GM21423 (cell line): ENCODE measurements around the gene CYP2A6.
"Not testable (repeated sequence)": the region's sequence is repeated elsewhere in the genome, so short reads cannot be mapped to it uniquely, and the experiment has no call there.

ENCODE experiments used
- ATAC-seq: cut with Tn5 transposase; IDR thresholded peaks from one replicate; pipeline ENCODE4 v1.9.1; 2021; ENCODE audit warnings: mild to moderate bottlenecking, moderate library complexity; ENCODE audit not compliant: unreplicated experiment

Gene CYP2A6

DNA sequence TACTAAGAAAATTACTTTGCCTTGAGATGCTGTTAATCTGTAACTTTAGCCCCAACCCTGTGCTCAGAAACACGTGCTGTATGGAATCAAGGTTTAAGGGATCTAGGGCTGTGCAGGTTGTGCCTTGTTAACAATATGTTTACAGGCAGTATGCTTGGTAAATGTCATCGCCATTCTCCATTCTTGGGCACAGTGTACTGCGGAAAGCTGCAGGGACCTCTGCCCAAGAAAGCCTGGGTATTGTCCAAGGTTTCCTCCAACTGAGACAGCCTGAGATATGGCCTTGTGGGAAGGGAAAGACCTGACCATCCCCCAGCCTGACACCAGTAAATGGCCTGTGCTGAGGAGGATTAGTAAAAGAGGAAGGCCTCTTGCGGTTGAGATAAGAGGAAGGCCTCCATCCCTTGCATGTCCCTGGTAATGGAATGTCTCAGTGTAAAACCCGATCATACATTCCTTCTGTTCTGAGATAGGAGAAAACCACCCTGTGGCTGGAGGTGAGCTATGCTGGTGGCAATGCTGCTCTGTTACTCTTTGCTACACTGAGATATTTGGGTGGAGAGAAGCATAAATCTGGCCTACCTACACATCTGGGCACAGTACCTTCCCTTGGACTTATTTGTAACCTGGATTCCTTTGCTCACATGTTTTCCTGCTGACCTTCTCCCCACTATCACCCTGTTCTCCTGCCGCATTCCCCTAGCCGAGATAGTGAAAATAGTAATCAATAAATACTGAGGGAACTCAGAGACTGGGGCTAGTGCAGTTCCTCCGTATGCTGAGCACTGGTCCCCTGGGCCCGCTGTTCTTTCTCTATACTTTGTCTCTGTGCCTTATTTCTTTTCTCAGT is 27.3 kb downstream of the CYP2A6 start:
- not testable (repeated sequence) for ATAC-seq

DNA sequence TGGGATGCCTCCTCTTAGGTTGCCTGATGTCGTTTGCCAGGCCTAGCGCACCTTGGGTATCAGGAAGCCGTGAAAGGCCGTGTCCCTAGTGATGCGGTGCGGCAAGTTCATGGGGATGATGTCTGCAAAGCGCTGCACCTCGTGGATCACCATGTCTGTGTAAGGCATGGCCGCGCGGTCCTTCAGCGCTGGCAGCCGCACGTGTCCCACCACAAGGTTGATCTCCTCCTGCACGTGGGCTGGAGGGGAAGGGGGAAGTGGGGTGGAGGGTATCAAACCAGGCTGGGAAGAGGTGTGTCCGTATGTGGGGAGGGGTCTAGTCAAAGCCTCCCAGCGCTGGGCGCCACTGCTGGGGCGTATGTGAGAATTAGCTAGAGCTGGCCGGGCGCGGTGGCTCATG is 28.1 kb downstream of the CYP2A6 start:
- no peak for ATAC-seq

DNA sequence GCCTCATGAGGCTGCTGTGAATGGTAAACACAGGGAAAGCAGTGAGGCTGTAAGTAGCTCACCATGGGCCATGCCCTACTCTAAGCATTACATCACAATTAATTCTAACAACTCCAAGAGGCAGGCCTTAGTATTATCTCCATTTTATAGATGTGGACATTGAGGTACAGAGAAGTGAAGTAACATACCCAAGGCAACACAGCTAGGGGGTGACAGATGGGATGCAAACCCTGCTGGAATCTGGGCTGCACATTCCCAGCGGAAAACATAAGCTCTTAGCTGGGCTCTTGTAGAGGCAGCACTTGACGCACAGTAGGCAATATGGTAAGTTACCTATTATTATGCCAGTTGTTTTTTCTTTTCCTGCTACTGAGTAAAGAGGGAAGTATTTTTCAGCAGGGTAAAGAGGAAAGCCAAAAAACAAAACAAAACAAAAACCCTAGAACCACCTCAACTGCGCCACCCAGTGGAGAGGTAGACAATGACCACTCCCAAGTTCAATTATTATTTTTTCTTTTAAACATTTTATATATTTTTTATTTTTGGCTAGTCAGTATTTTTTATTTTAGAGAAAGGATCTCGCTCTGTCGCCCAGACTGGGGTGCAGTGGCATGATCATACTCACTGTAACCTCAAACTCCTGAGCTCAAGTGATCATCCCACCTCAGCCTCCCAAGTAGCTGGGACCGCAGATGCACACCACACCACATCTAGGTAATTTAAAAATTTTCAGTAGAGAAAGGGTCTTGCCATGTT is 30.6 kb downstream of the CYP2A6 start:
- not testable (repeated sequence) for ATAC-seq

DNA sequence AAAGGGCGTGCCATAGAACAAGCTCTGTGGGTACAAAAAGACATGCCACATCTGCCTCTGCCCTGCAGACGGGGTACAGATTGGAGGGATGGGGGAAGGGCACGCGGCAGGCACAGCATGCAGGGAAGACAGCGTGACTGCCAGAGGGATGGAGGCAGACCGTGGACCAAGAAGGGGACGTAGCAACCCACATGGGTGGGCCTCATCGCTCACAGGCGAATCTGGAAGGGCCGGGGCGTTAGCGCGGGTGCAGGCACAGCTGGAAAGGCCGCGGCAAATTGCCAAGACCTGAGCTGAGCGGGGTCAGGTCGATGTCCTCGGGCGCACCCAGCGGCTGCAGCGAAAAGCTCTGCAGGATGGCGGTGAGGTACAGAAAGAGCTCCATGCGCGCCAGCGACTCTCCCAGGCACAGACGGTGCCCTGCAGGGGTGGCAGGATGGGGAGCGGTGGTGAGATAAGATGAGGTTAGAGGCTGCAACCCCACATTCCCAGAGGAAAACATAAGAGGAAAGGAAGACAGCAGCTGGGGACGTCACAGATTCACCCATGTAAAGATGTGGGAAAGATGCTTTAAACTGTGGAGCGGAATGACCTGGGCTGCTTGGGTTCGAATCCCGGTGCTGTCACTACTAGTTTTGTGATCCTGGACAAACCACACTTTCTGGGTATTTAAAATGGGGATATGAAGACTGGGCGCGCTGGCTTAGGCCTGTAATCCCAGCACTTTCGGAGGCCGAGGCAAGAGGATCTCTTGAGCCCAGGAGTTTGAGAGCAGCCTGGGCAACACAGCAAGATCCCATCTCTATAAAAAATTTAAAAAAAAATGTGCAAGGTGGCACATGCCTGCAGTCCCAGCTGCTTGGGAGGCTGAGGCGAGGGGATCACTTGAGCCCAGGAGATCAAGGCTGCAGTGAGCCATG is 31.5 kb downstream of the CYP2A6 start:
- ATAC-seq, result not testable (repeated sequence)

DNA sequence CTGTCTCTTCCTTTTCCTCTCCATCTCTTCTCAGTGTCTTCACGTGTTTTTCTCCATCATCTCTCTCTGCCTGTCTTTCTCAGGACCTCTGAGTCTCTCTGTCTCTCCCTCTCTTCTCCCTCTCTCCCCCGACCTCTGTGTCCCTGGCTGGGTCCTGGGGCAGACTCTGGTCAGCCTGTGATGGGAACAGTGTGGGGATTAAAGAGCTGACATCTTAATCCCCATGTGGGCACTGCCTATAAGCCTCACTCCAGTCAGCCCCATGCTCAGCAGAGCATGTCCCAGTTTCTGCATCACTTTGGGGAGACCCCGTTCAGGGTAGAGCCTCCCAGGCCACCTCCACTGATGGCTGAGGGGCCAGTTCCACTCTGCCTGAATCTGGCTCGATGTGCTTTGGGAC is 35.0 kb downstream of the CYP2A6 start:
- no peak for ATAC-seq

DNA sequence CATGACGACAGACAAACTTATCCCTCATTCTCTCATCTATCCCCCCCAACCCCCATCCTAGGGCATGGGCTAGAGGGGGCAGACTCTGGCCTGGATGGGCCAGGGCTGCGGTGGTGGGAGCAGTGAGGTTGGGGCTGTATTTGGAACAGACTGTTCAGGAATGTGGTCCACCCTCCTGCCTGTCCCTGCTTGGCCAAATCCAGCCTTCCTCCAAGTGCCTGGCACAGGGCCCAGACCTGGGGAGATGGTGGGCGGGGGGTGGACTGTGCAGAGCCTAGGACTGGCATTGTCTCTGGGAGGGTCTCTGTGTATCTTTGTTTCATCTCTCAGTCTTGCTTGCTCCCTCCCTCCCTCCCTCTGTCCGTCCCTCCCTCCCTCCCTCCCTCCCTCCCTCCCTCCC is 37.1 kb downstream of the CYP2A6 start:
- ATAC-seq, result no peak

DNA sequence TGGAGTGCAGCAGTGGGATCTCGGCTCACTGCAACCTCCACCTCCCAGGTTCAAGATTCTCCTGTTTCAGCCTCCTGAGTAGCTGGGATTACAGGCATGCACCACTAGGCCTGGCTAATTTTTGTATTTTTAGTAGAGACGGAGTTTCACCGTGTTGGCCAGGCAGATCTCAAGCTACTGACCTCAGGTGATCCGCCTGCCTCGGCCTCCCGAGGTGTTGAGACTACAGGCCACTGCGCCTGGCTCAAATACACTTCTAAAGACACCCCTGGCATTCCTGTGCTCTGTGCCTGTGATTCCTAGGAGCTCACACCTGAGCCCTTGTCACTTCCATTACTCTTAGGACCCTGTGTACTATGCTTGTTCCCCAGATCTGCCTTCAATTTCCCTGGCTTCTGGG is 37.7 kb downstream of the CYP2A6 start:
- ATAC-seq, result not testable (repeated sequence)

DNA sequence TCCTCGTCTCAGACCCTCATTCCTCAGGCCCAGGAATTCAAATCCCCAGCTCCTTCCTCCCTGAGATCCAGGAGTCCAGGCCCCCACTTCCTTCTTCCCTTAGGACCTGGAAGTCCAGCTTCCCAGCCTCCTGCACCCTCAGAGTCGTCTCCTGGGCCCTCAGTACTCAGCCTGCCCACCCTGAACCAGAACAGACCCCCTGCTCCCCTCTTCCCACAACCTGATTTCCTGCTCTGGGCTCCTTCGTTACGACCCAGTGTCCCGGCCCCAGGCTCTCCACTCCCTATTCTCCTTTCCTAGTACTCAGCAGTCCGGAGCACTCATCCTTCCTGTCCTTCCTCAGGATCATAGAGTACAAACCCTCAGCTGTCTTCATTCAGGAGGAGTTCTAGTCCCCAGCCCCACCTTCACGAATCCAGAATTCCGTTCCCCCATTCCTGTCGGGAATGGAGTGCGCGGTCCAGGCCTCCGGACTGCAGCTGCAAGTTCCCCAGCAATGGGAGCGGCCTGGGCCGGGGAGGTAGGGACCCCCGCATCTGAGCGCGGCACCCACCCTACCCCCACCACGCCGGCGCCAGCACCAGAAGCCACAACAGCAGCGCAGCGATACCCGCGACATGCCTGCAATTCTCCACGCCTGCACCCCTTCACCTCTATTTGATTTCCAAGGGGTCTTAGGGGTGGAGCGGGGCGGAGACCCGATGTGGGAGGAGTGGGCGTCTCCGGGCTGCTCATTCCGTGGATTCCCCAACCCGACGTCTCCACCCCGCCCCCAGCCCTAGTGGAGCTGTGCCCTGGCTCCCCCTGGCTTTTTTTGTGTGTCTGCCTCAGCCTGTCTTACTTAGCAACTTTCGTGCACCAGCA is 38.5 kb downstream of the CYP2A6 start:
- ATAC-seq, result no peak

DNA sequence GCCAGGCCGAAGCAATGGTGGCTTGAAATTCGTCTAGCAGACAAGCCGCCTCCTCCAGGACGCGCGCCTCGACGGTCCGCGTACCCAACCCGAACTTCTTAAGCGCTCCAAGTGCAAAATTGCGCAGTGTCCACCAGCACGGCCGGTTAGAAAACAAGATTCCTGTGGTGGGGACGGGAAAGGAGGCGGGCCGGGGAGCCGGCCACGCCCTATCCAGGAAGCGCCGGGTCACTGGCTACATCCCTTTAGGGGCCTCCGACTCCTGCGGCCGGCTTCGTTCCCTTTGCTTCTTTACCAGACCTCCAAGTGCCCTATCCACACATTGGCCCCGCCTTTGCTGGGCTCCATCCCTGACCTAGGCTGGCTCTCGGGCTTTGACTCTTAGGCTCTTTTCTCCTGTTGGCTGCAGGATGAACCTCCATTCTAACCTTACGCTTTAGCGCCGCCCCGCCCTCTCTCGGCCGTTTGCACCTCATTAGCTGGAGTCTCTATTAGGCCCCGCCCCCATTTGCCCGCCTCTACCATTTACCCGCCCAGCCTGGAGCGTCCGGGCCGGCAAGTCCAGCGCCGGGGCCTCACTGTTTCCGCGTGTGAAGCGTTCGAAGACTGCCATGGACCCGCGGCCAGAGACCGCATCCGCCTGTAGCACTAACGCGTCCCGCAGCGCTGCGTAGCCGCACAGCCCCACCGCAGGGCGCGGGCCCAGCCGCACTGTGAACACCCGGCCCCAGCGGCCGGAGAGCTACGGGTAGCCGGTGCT is 39.4 kb downstream of the CYP2A6 start:
- peak; percentile 66 for ATAC-seq

DNA sequence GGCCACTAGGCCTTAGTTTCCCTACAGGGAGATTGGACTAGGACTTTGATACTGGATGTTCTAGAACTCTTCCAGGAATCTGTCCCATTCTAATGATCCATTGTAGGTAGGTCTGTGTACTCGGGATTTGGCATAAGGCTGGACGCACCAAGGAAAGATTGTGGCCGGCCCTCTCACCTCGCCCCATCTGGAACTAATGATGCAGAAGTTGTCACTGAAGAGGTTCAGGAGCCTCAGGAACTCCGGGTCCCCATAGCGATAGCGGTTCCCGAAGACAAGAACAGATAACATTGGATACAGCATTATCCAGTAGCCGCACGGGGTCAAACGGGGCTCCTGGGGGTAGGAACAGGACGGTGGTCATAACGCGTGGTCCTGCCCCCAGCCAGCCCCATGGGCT is 40.1 kb downstream of the CYP2A6 start:
- no peak for ATAC-seq

DNA sequence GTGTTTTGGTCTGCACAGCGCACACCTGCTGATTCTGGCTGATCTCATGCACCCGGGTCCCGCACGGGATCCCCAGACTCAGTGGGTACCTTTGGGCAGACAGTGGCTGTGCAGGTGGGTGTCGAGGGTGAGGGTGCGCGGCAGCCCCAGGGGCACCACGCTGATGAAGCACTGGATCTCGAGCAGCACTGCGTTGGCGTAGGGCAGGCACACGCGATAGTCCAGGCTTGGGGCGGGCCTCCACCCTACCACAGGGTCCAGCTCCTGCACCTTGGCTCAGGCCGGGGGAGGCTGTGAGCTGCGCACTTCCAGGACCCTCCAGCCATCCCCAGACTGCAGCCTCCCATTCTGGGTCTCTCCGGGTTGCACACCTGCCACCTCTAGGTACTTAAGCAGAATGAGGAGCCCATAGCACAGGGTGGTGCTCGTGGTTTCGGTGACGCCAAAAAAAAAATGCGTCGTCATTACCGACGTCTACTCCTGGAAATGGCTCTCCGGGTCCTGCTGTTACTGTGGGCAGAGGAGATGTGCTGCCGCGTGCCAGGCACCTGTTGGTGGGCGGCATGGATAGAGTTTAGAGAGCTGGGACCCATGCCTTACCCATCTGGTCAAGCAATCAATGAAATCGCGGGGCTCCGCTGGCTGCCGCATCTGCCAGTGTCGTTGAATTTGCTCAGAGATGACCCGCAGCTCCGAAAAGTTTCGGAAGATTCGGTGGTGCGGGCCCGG is 40.7 kb downstream of the CYP2A6 start:
- no peak for ATAC-seq

DNA sequence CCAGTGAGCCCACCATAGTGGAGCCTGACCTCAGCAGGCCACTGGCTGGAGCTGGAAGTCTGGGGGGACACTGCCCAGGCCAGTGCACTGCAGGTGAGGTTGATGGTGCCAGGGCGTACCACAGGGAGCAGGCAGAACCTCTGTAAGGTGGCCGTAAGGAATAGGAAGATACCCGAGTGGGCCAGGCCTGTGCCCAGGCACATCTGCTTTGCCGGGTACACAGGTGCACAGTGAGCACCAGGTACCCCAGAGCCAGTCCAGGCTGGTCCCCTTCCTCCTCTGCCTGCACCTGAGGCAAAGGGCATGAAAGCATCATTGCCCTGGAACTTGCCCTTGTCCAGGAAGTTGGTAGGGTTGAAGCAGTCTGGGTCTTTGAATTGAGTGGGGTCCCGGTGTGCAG is 41.8 kb downstream of the CYP2A6 start:
- ATAC-seq, result no peak

DNA sequence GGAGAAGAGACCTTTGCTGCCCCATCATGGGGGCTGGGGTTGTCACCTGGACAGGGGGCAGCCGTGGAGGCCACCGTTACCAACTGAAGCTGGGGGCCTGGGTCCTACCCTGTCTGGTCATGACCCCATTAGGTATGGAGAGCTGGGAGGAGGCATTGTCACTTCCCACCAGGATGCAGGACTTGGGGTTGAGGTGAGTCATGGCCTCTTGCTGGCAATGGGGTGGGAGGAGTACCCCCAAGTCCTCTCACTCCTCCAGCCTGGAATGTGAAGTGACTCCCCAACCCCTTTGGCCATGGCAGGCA is 42.3 kb downstream of the CYP2A6 start:
- no peak for ATAC-seq

DNA sequence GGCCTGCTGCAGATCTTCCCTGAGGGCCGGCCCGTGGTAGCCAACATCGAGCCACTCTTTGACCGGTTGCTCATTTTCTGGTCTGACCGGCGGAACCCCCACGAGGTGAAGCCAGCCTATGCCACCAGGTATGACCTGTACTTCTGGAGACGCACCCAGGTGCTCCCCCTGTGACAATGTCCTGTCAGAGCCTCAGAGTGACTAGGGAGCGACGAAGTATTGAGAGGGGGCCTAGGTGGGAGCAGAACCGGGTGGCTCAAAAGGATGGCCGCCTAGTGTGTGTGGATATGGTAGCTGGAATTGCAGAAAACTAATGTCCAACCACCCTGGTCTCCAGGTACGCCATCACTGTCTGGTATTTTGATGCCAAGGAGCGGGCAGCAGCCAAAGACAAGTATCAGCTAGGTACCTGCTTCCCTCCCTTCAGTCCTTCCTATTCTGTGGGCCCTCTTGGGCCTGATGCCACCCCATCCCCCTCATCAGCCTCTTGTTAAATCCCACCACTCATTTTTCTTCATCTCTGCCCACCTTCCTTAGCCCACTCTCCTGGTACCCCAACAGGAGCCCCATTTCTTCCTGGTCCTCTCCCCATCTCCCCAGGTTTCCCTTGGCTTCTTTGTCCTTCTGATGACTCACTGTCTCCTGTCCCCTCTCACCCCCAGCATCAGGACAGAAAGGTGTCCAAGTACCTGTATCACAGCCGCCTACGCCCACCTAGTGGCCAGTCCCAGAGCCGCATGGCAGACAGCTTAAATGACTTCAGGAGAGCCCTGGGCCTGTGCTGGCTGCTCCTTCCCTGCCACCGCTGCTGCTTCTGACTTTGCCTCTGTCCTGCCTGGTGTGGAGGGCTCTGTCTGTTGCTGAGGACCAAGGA is 42.9 kb downstream of the CYP2A6 start:
- ATAC-seq, result no peak

DNA sequence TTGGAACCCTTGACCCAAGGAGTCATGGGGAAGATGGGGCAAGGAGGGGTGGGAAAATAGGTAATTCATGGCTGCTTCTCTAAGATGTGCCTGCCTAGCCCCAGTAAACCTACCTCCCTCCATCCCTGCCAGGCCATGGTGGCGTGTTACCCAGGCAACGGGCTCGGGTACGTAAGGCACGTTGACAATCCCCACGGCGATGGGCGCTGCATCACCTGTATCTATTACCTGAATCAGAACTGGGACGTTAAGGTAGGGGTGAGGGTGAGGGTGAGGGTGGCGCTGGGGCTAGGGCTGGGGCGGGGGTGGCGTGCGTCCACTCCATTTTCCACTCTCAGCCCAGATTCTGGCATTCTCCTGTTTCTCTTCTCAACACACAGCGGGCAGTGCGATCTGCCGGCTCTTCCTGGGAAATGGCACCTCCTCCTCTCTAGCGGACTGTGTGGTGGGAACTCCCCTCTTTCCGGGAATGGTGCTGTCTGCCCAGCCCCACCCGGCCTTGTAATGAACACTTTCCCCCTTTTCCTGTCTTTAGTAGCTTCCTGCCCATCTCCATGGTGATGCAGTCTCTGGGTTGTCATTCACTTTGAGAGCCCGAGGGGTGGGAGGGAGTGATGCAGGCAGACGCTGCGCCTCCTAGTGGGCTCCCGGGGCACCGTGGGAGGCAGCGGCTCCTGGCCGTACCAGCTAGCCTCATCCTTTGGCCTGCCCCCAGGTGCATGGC is 43.7 kb downstream of the CYP2A6 start:
- ATAC-seq, result no peak

DNA sequence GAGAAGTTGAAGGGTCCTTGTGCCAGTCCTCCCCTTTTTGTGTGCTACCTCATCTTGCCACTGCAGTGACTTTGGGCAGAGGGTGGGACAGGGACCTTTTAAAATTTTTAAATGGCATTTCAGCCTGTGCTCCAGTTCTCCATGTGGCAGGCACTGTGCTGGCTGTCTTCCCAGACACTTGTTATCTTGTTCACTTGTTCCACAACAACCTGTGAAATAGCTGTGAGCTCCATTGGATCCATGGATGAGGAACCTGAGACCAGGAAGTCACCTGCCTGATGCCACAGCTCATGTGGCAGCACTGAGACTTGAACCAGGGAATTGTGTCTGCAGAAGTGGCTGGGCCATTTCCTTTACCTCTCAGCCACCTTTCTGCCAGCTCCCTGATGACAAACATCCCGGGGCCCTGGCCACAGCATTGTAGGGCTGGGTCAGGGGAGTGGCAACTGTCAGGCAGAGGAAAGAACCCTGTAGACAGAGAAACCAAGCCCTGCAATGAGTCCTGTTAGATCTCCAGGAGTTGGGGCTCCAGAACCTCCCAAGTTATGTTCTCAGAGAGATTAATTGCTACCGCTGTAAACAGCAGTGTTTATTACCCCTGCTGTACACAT is 44.9 kb downstream of the CYP2A6 start:
- ATAC-seq, result no peak

DNA sequence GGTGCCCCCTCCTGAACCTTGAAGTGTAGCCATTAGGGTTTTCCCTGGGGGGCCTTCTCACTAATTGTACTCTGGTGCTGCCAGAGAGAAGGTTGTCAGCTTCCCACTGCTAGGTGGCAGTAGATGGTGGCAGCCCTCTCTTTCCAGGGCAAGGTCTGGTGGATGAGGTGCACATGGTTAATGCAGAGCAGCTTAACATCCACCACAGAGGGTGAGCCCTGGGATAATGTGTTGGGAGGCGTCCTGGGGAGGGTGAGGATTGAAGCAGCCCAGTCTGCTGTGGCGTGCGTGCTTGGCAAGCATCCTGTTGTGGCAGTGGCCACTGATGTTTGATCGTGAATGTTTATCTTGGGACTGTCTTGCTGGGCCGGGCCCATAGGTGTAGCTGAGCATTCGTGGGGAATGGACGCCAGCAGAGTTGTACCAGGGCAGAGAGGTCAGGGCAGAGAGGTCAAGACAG is 45.4 kb downstream of the CYP2A6 start:
- ATAC-seq, result no peak
